ENCODE data around the gene SNPH.
"Not testable (repeated sequence)": the region's sequence is repeated elsewhere in the genome, so short reads cannot be mapped to it uniquely, and the experiment has no call there.

Gene SNPH, protein sequence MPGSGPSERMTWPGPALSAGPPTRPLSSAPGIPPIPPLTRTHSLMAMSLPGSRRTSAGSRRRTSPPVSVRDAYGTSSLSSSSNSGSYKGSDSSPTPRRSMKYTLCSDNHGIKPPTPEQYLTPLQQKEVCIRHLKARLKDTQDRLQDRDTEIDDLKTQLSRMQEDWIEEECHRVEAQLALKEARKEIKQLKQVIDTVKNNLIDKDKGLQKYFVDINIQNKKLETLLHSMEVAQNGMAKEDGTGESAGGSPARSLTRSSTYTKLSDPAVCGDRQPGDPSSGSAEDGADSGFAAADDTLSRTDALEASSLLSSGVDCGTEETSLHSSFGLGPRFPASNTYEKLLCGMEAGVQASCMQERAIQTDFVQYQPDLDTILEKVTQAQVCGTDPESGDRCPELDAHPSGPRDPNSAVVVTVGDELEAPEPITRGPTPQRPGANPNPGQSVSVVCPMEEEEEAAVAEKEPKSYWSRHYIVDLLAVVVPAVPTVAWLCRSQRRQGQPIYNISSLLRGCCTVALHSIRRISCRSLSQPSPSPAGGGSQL

GRCh38 chr20:1266167-1266973 lies at the start of gene SNPH:
Gene SNPH (plus strand): TSS chr20:1266294. CDS start chr20:1296240, 29,946 bp downstream.
- H3K9ac ChIP-seq (ENCODE audit: low read depth, low read length) = peak within 1 kb of the TSS; percentile 58; the same call in 1 of the 2 replicates
- H3K9me3 ChIP-seq (ENCODE audit: insufficient read depth, low read depth, low read length) = no peaks in the 10 kb centered on the region
- H3K4me3 ChIP-seq (ENCODE audit: low read length) = peak within 1 kb of the TSS; percentile 70
- H3K4me1 ChIP-seq (ENCODE audit: insufficient read depth, low read length) = 0 out of 2 replicates have a peak, but pooled peaks cover 4% of the 10 kb centered on the region
- H3K27me3 ChIP-seq (ENCODE audit: insufficient read depth, low read length) = peaks cover 22% of the 10 kb centered on the region
- no peaks in the 10 kb centered on the region for H3K36me3 ChIP-seq (ENCODE audit: insufficient read depth, low read depth, low read length)
- no peak within 1 kb of the TSS for H3K27ac ChIP-seq (ENCODE audit: low read length)

DNA sequence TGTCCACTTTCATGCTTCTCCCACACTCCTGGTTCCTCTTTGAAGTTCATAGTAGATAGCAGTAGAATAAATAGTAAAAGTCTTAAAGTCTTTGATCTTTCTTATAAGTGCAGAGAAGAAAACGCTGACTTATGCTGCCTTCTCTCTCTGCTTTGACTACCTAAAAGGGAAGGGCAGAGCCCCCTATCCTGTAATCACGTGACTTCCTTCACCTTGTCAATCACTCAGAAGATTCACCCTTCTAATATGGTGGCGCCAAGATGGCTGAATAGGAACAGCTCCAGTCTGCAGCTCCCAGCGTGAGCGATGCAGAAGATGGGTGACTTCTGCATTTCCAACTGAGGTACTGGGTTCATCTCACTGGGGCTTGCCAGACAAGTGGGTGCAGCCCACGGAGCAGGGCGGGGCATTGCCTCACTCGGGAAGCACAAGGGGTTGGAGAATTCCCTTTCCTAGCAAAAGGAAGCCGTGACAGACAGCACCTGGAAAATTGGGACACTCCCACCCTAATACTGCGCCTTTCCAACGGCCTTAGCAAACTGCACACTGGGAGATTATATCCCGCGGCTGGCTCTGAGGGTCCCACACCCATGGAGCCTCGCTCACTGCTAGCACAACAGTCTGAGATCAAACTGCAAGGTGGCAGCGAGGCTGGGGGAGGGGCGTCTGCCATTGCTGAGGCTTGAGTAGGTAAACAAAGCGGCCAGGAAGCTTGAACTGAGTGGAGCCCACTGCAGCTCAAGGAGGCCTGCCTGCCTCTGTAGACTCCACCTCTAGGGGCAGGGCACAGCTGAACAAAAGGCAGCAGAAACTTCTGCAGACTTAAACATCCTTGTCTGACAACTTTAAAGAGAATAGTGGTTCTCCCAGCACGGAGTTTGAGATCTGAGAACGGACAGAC lies 49.3 kb upstream of the SNPH start:
- H3K27me3 ChIP-seq (ENCODE audit: insufficient read depth, low read length) = peaks cover 16% of the 10 kb centered on the region
- not testable (repeated sequence) for H3K36me3 ChIP-seq (ENCODE audit: insufficient read depth, low read depth, low read length); H3K9ac ChIP-seq (ENCODE audit: low read depth, low read length); H3K4me1 ChIP-seq (ENCODE audit: insufficient read depth, low read length); H3K9me3 ChIP-seq (ENCODE audit: insufficient read depth, low read depth, low read length); H3K4me3 ChIP-seq (ENCODE audit: low read length); H3K27ac ChIP-seq (ENCODE audit: low read length)

GRCh38 chr20:1222750-1223149 lies 43.3 kb upstream of the SNPH start:
- H3K9ac ChIP-seq (ENCODE audit: low read depth, low read length); H3K4me1 ChIP-seq (ENCODE audit: insufficient read depth, low read length); H3K4me3 ChIP-seq (ENCODE audit: low read length); H3K9me3 ChIP-seq (ENCODE audit: insufficient read depth, low read depth, low read length); H3K36me3 ChIP-seq (ENCODE audit: insufficient read depth, low read depth, low read length); H3K27ac ChIP-seq (ENCODE audit: low read length): not testable (repeated sequence)
- H3K27me3 ChIP-seq (ENCODE audit: insufficient read depth, low read length) = peaks cover 26% of the 10 kb centered on the region

- Histone ChIP-seq H3K9me3 (ENCODE audit: insufficient read depth, low read depth, low read length) (no peaks in the 10 kb centered on the region), H3K27ac (ENCODE audit: low read length) (no peak overlapping the region), H3K4me1 (ENCODE audit: insufficient read depth, low read length) (no peaks in the 10 kb centered on the region), H3K36me3 (ENCODE audit: insufficient read depth, low read depth, low read length) (no peaks in the 10 kb centered on the region), H3K27me3 (ENCODE audit: insufficient read depth, low read length) (peaks cover 42% of the 10 kb centered on the region), H3K4me3 (ENCODE audit: low read length) (no peak overlapping the region), H3K9ac (ENCODE audit: low read depth, low read length) (no peak overlapping the region)
These were observed 41.7 kb upstream of the SNPH start for GRCh38 chr20:1224205-1224890.

DNA sequence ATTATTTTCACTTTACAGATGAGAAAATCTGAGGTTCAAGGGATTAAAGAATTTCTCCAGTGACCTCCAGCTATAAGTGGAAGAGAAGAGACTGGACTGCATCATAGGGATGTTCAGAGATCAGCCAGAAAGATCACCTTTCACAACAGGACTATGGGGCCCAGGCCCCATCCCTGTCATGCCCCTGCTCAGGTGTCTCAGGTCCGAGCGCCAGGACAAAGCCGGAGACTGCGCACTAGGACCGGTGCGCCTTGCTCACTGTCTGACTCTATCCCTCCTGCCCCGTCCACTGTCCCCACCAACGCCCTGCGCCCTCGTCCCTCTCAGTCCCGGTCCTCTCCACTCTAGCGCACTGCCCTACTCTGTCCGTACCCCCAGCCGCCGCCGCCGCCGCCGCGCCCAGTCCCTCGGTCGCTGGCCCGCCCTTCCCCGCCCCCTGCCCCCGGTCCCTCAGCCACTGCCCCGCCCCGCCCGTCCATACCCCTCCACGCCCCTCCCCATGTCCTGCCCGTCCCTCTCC lies 40.8 kb upstream of the SNPH start:
- Histone ChIP-seq H3K9me3 (ENCODE audit: insufficient read depth, low read depth, low read length) (no peaks in the 10 kb centered on the region), H3K27me3 (ENCODE audit: insufficient read depth, low read length) (peaks cover 51% of the 10 kb centered on the region), H3K27ac (ENCODE audit: low read length) (no peak overlapping the region), H3K36me3 (ENCODE audit: insufficient read depth, low read depth, low read length) (no peaks in the 10 kb centered on the region), H3K9ac (ENCODE audit: low read depth, low read length) (no peak overlapping the region; the same call in 1 of the 2 replicates), H3K4me3 (ENCODE audit: low read length) (peak overlapping the region; percentile 73), H3K4me1 (ENCODE audit: insufficient read depth, low read length) (no peaks in the 10 kb centered on the region)

DNA sequence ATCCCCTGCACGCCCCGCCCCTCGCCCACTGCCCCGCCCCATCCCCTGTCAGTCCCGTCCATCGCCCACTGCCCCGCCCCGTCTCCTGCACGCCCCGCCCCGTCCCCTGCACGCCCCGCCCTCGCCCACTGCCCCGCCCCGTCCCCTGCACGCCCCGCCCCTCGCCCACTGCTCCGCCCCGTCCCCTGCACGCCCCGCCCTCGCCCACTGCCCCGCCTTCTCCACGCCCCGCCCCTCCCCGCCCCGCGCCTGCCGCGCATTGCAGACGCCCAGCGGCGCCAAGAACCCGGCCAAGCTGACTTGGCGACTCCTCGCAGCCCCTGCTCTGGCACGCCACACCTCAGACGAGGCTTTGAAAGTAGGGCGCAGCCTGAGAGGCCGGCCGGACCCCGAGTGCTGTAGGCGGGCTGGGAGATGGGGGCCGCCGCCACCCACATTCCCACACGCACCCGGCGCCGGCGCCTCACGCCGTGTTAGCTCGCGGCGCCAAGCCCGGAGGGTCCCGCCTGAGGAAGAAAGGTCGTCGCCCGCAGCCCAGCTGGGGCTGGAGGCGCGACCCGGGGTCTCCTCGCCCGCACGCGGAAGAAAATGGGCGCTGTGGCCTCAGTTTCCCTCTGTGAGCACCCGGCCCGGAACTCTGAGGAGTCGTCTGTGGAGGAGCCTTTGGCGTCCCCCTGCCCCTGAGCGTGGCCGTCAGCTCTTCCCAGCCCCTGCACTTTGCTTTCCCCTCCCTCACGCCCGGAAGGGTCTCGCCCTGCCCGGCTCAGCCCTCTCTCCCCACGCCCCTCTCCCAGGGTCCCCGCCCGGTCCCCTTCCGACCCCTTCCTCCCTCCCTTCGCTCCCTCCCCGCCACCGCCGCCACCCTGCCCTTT lies 40.1 kb upstream of the SNPH start, which contains the start of gene RAD21L1:
Gene RAD21L1 (plus strand): TSS at position 262 of the 872 bp plus-strand sequence. CDS start 2,410 bp downstream, outside the sequence.
- Histone ChIP-seq H3K9ac (ENCODE audit: low read depth, low read length) (peak within 1 kb of the TSS; percentile 66; the same call in 1 of the 2 replicates), H3K4me1 (ENCODE audit: insufficient read depth, low read length) (no peaks in the 10 kb centered on the region), H3K4me3 (ENCODE audit: low read length) (peak within 1 kb of the TSS; percentile 75), H3K27me3 (ENCODE audit: insufficient read depth, low read length) (peaks cover 54% of the 10 kb centered on the region), H3K9me3 (ENCODE audit: insufficient read depth, low read depth, low read length) (no peaks in the 10 kb centered on the region), H3K36me3 (ENCODE audit: insufficient read depth, low read depth, low read length) (no peaks in the 10 kb centered on the region), H3K27ac (ENCODE audit: low read length) (no peak within 1 kb of the TSS)

GRCh38 chr20:1229541-1229940 lies 36.6 kb upstream of the SNPH start:
- Histone ChIP-seq H3K9ac (ENCODE audit: low read depth, low read length) (no peak overlapping the region), H3K36me3 (ENCODE audit: insufficient read depth, low read depth, low read length) (no peaks in the 10 kb centered on the region), H3K4me3 (ENCODE audit: low read length) (no peak overlapping the region), H3K4me1 (ENCODE audit: insufficient read depth, low read length) (no peaks in the 10 kb centered on the region), H3K27ac (ENCODE audit: low read length) (no peak overlapping the region), H3K9me3 (ENCODE audit: insufficient read depth, low read depth, low read length) (no peaks in the 10 kb centered on the region), H3K27me3 (ENCODE audit: insufficient read depth, low read length) (peaks cover 54% of the 10 kb centered on the region)

- peaks cover 36% of the 10 kb centered on the region for H3K27me3 ChIP-seq (ENCODE audit: insufficient read depth, low read length)
- no peak overlapping the region for H3K4me3 ChIP-seq (ENCODE audit: low read length)
These were observed 33.6 kb upstream of the SNPH start for GRCh38 chr20:1232286-1233111.

DNA sequence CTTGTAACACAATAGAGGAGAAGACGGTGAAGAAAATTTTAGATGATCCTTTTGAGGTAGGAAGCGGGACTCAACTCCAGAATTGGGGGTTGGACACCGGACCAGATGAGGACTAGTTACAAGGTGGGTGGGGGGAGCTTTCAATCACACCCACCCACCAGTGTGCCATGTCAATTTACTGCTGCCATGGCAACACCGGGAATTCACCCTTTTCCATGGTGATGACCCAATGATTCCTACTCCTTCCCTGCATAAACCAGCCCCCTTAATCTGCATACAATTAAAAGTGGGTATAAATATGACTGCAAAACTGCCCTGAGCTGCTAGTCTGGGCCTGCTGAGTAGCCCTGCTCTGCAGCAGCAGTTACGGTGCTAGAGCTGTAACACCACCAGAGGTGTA lies 25.5 kb upstream of the SNPH start:
- no peaks in the 10 kb centered on the region for H3K36me3 ChIP-seq (ENCODE audit: insufficient read depth, low read depth, low read length)

More at GRCh38 chr20:1232286-1233111, 33.6 kb upstream of the SNPH start:
- Histone ChIP-seq H3K4me1 (ENCODE audit: insufficient read depth, low read length) (no peaks in the 10 kb centered on the region), H3K9ac (ENCODE audit: low read depth, low read length) (no peak overlapping the region), H3K27ac (ENCODE audit: low read length) (no peak overlapping the region), H3K9me3 (ENCODE audit: insufficient read depth, low read depth, low read length) (no peaks in the 10 kb centered on the region), H3K36me3 (ENCODE audit: insufficient read depth, low read depth, low read length) (no peaks in the 10 kb centered on the region)

More for the DNA sequence above, 25.5 kb upstream of the SNPH start:
- no peak overlapping the region for H3K27ac ChIP-seq (ENCODE audit: low read length)
- no peak overlapping the region for H3K4me3 ChIP-seq (ENCODE audit: low read length)
- no peak overlapping the region for H3K9ac ChIP-seq (ENCODE audit: low read depth, low read length)
- H3K27me3 ChIP-seq (ENCODE audit: insufficient read depth, low read length) = no peaks in the 10 kb centered on the region
- H3K9me3 ChIP-seq (ENCODE audit: insufficient read depth, low read depth, low read length) = no peaks in the 10 kb centered on the region
- H3K4me1 ChIP-seq (ENCODE audit: insufficient read depth, low read length) = no peaks in the 10 kb centered on the region

Data from iPS-20b (cell line).